CD1c-positive myeloid dendritic cell (primary cell): ENCODE data around the gene SH3BP2.

Source experiments
- DNase-seq: peaks from one replicate; pipeline ENCODE4 v3.0.0-alpha.2; 2016; ENCODE audit errors: extremely low spot score

The SH3BP2 gene, protein sequence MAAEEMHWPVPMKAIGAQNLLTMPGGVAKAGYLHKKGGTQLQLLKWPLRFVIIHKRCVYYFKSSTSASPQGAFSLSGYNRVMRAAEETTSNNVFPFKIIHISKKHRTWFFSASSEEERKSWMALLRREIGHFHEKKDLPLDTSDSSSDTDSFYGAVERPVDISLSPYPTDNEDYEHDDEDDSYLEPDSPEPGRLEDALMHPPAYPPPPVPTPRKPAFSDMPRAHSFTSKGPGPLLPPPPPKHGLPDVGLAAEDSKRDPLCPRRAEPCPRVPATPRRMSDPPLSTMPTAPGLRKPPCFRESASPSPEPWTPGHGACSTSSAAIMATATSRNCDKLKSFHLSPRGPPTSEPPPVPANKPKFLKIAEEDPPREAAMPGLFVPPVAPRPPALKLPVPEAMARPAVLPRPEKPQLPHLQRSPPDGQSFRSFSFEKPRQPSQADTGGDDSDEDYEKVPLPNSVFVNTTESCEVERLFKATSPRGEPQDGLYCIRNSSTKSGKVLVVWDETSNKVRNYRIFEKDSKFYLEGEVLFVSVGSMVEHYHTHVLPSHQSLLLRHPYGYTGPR

DNA sequence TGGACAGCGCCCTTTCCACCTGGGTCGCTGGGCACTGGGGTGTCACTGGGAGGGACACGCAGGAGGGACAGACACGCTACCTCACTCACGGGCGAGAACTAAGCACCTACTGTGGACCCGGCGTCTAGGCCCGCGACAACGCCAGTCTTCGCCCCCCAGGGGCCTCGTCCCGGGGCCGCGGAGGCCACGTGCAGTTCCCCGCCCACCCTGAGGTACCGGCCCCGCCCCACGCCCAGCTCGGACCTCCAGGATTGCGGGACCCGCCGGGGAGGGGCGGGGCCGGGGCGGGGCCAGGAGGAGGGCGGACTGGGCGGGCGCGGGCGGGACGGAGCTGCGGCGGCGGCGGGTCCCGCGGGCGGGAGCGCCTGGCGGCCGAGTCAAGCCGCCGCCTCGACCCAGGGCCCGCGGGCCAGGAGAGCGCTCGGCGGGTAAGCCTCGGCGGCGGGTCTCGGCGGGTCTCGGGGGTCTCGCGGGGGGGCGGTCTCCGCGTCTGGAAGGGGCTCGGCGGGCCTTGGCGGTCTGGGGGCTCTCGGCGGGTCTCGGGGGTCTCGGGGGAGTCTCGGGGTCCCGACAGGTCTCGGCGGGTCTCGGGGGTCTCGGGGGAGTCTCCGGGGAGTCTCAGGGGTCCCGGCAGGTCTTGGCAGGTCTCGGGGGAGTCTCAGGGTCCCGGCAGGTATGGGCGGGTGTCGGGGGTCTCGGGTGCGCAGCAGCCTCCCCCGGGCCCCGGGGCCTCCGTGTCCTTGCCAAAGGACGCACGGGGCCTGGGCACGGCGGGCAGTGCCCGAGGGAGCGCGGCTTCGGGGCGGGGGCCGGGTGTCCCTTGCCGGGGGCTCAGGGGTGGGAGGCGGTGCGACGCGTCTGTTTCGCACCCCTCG lies at the start of gene SH3BP2:
SH3BP2 (plus strand) TSS at position 375 of the 875 bp plus-strand sequence. CDS start 27,533 bp downstream, outside the sequence.
- DNase-seq, result peak; percentile 73

DNA sequence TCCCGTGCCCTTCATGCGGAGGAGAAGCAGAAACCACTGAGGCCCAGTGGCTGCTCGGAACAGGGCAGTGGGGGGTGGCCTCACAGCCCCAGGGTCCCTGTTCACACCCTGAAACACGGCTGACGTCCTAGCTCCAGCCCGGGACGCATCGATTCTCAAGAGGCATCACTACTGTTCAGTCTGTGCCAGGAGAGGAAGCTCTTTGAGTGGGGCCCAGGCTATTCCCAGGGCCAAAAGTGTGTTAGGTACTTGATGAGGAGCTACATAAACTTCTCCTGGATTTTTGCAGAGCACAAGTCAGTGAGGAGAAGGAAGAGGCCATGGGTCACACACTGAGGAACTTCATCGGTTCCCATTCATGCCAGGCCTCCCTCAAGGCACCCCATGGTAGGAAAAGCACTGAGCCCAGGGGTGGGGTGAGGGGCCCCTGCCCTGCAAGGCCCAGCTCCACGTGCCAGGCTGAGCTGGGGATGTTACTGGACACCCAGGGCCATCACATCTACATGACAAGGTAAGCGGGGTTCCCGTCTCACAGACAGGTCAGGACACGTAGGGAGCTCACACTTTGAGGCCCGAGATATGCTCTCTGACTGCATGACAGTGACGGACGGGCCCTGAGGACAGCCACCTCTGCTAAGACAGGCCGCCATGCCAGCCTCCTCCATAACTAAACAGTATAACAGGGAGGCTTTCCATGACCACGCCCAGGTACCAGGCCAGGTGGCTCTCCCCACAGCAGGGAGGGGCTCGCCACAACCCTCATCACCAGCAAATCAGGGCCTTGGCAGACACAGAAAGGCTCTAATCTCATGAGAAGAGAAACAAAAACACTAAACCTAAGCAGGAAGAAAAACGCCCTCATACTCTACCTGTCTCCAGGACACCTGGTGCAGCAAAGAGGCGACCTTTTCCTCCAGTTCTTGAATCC lies 49.1 kb upstream of the SH3BP2 start:
- DNase-seq, result no peak

DNA sequence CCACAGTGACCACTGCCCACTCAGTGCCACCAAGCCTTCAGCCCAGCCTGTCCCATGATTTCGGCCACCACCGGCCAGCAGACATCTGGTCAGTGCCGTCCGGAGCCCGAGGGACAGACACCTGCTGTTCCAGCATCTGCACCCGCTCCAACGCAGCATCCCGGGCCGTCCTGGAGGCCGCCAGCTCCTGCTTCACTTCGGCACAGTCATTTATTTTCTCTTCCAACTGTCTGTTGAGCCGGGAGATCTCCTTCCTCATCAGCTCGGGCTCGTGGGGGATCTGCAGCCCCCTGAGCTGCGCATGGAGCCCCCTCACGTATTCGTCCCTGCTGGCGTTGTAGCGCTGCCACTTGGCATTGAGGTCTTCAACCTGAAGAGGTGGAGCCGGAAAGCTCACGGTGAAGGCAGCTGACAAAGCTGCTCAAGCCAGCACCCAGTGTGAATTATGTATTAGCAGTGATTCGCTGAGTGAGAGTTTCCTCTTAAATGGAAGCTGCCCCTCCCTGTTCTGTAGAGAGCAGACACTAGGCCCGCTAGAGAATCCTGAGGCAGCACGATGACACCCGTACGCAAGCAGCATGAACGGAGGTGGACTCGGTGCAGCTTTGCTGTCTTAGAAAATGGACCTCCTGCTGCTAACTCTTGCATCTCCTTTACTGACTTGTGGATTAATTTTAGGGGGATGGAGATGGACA lies 48.2 kb upstream of the SH3BP2 start:
- DNase-seq, result peak; percentile 20

DNA sequence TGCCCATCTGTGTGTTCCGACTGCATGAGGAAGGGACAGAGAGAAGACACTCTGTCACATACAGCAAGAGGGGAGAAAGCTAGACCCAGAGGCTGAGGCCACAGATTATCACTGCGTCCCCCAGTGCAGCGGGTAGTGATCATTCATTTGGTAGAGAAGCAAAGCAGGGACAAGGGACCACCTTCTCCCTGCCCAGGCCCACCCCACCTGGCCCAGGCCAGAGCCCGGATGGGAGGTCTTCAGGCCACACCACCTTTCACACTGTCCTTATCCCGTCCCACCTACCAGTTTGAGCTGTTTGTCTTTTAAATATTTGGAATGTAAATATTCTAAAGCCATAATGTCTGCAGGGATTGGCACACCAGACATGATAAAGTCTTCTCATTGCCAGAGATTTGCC lies 47.4 kb upstream of the SH3BP2 start:
- no peak for DNase-seq

DNA sequence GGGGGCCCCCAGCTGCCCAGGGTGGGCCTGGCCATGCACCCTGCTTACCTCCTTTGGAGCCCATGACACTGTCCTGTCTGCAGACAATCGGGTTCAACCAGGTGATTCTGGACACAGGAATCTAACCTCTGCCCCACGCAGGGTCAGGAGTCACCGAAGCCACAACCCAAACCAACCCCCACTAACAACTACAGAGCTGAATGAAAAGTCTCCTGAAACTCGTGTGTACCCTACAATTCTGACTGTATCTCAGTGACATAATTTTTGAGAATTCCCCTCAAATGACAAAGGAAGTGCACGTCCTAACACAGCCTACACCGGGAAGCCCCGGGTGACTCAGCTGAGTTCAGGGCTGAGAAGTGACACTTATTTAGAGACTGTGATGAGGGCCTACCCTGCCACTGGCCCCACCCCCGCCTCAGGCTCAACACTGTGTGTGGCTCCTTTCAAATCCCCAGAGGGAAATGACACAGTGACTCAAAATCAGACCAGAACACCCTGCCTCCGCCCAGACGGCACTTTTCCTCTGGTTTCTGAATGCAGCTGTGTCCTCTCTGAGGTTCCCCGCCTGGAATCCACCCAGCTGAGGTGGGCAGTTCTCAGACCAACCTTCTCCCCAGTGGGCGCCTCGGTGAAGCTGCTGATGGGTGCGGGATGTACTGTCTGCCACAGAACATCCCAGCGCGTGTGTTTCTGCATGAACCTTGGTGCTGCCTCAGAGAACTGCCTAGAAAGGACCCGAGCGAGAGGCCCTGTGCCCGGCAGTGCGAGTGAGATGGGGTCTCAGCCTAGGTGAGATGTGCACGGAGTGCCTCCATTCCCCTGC lies 46.7 kb upstream of the SH3BP2 start:
- DNase-seq, result peak; percentile 97

DNA sequence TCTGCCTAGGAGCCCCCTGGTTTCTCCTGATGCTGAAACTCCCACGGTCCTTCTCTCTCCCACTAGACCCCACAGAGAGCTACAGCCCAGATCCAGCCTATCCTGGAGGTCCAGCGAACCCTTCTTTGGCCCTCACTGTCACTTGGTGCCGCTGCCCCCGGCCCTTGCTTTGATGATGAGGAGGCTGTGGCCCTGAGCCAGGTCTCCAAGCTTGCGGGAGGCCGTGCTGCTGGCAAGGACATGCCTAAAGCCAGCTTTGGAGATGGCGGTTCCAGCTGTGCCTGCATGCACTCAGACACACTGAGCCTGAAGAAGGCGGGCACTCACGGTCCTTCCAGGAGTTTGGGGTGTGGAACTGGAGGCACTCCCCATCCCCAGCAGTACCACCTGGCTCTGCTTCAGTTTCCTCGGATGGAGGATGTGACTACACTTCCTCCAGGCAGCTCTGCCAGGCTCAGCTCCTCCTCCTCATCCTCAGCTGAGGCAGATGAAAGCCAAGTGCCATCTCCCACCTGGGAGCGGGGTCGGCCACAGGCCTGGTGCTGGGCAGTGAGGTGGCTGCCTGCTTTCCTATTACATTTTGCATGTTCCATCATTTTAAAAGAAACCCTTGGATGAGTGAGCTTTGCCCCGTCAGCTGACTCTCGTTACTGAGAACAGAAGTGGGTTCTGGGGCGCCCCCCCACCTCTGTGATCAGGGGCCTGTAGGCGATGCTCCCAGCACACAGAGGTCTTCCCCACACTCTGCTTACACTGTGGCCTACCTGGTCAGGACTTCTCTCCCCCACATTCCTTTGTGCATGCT lies 45.8 kb upstream of the SH3BP2 start:
- DNase-seq, result no peak

DNA sequence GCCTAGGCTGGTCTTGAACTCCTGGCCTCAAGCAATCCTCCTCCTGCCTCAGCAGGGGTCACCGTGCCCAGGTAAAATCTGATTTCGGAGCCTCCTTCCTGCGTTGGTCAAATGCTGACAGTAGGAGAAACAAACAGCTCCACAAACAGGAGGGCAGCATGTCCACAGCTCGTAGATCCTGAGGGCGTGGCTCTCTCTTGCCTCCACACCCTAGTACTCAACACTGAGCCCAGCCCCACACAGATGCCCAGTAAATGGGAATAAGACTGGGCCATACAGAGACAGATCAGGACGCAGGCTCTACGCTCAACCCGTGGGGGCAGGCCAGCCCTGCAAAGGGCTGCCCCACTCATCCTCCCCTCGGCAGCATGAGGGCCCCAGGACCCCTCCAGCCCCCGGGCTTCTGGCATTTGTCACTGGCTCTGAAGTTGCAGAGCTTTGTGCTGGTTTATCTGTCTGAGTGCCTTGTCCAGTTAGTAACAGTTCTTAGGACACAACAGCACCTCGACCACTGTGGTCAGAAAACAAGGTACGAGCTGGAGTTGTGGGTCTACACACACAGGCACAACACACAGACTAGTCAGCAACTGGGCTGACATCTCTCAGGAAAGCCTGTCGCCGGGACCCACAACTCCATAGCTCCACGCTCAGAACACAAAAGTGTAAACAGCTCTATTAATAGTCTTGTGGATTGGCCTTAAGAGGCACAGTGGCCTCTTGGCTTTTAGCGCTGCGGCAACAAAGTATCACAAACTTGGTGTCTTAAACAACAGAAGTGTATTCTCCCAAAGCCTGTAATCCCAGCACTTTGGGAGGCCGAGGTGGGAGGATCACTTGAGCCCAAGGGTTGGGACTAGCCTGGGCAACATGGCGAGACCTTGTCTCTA lies 41.9 kb upstream of the SH3BP2 start:
- DNase-seq, result no peak

DNA sequence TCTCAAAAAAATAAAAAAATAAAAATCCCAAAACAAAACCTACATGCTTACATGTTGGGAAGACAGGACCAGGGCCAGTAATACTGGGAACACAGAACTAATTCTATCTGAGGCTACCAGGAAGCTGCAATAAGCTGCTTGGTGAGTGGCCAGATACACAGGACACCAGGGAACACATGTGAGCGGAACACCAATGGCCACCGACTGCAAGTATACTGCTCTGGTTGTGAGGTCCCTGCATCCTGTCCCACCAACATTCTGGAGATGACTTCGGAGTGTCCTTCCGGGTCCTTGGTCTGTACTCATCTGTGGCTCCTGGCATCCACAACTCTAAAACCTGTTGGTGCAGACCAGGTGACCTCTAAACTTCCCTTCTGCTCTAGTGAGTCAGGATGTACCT lies 39.4 kb upstream of the SH3BP2 start:
- no peak for DNase-seq

DNA sequence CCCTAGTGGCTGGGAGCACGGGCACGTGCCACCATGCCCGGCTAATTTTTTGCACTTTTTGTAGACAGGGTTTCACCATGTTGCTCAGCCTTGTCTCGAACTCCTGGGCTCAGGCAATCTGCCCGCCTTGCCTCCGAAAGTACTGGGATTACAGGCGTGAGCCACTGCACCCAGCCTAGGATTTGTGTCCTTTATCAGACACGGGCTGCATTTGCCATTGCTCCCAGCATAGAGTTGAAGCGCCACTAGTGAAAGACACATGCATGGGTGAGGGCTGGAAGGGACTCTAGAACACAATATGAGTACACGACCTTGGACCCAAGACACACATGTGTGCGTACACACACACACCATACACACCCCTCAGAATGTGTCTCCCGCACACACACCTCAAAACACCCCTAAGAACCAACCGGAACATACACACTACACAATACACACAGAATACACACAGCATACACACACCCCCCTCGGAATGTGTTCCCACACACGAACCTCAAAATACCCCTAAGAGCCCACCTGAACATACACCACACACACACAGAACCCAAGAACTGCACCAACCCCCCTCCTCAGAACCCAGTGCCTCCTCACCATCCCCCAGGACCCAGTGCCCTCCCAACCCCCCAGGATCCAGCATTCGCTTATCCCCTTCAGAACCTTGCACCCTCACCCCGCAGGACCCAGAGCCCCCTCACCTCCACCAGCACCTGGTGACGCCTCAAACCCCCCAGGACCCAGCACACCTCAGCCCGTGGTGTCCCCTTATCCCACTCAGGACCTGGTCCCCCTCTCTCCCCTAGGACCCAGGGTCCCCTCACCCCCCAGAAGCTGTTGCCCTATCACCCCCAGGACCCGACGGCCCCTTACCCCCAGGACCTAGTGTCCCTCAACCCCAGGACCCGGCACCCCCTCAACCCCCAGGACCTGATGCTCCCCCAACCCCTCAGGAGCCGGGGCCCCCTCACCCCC lies 37.8 kb upstream of the SH3BP2 start:
- no peak for DNase-seq

DNA sequence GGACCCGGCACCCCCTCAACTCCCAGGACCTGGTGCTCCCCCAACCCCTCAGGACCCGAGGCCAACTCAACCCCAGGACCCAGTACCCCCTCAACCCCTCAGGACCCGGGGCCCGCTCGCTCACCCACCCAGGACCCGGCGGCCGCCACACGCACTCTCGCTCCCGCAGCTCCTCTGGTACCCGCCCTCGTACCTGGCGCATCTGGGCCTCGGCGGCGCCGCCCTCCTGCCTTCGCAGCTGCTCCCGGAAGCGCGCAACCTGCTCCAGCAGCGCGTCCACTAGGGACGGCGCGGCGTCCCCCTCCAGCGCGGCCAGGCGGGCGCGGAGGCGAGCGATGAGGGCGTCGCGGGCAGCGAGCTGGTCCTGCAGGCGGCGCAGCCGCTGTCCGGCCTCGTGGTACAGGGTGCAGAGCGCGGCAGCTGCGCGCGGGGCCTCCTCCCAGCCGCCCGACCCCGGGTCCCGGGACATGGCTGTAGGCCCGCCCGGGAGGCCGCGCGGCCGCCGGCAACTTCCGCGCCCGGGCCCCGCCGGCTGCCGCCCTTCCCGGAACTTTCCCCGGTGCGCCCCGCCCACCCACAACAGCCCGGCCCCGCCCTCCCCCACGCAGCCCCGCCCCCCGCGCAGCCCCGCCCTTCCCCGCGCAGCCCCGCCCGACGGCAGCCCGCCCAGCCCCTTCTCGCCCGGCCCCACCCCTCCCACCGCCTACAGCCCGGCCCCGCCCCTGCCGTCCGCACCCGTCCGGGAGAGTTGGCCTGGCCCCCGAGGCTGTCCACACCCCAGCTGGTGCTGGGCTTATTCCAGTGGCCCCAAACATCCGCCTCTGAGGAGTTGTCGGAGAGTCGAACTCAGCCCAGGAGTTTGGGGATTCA lies 36.8 kb upstream of the SH3BP2 start, which contains the start of gene TNIP2:
TNIP2 (minus strand) TSS at position 516 of the 870 bp plus-strand sequence; CDS start at position 469, 47 bp downstream.
- peak; percentile 85 for DNase-seq

DNA sequence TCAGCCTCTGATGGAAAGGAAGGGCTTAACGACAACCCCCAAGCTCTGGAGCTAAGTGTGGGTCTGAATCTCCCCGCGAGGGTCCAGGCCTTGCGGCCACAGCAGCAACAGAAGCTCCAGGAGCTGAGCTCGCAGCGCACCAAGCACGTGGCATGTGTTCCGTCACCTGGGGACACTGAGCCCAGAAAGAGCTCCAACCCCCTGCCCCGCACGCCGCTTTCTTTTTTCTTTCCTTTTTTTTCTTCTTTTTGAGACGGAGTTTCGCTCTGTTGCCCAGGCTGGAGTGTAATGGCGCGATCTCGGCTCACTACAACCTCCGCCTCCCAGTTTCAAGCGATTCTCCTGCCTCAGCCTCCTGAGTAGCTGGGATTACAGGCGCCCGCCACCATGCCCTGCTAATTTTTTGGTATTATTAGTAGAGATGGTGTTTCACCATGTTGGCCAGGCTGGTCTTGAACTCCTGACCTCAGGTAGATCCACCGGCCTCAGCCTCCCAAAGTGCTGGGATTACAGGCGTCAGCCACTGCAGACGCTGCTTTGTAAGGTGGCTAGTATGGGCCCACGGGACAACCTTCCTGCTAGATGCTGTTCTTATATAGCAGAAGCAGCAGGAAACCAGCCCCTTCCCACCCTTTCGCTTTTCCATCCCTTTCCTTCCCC lies 36.1 kb upstream of the SH3BP2 start:
- DNase-seq, result no peak

DNA sequence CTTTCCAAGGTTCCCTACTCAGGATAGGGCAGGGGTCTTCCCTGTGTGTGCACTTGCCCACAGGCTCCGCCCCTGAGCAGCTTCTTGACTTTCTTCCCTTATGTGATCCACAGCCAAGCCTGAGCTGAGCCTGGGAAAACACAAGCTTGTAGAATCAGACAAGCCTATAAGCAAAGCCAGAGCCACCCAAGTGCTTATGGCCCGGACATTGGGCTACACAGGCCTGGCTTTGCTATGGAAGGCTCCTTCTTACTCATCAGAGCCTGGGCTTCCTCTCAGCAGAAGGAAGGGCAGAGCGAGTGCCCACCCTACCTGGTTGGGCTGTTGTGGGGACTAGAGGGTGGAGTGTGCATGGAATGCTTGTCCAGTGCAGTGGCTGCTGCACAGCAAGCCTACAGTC lies 35.5 kb upstream of the SH3BP2 start:
- DNase-seq, result no peak

DNA sequence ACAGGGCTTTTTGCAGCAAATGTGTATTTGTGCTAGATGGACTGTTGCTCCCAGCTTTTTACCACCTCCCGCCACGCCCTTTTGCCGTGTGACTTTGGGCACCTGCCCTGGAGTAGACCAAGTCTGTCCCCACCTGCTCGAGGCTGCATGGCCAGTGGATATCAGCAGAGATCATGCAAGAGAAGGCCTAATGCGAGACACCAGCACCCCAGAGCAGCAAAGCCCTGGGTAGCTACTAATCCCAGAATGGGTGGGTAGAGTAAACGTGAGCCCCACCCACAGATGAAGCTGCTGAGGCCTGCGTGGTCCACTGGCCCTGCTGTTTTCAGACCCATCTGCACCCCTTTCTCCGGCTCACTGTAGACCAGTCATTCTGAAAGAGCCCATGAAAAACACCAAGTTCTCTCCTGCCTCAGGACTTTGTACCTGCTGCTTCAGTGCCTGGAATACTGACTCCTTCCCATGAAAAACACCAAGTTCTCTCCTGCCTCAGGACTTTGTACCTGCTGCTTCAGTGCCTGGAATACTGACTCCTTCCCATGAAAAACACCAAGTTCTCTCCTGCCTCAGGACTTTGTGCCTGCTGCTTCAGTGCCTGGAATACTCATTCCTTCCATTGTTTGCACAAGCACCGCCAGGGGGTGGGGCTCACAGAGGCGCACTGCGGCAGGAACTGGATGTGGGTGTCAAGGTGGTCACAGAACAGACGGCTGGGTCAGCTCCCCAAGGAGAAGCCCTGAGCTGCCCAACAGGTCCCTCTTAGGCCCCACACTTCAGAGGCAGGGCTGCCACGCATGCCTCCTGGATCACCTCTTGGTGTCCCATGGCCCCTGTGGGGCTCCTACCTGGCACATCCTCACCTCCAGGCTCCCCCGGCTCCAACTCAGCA lies 31.6 kb upstream of the SH3BP2 start:
- peak; percentile 28 for DNase-seq

DNA sequence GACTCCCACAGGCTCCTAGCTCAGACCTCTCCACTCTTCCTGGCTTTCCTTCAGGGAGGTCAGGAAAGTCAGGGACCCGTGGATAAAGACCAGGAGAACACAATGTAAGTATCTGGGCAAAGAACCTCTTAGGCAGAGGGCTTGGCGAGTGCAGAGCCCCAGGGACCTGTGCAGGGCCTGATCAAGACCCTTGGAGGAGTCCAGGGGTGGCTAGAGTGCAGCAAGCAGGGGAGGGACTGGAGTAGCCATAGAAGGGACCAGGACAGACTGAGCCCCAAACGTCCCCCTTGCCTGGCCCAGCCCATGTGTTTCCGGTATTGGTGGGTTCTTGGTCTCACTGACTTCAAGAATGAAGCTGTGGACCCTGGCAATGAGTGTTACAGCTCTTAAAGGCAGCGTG lies 30.8 kb upstream of the SH3BP2 start:
- DNase-seq, result no peak
